NCI-H2227 (cell line): ENCODE results near the gene ARHGAP24.

Experiments
- DNase-seq: peaks from one replicate; lab custom pipeline; 2025; ENCODE audit not compliant: unreplicated experiment; lab: John Stamatoyannopoulos, UW

ARHGAP24 gene

GRCh38 chr4:85577307-85577706, 102.4 kb downstream of the ARHGAP24 start:
- no peak for DNase-seq

DNA sequence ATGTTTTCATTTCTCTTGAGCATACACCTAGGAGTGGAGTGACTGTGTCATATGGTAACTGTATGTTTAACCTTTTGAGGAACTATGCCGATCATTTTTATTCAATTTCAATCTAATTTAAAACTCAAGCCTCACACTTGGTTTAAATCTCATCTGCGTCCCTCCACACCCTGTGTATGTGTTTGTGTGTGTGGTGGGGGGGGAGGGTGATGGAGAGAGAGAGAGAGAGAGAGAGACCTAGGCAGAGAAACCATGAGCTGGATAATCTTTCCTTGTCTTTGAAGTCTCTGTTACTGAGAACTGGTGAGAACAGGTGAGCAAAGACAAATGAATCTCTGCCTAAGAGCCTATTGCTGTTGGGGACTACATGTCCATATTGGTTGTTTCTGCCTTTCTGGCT, 105.0 kb downstream of the ARHGAP24 start:
- no peak for DNase-seq

- no peak for DNase-seq
These were observed 105.5 kb downstream of the ARHGAP24 start for GRCh38 chr4:85580489-85580888.

DNA sequence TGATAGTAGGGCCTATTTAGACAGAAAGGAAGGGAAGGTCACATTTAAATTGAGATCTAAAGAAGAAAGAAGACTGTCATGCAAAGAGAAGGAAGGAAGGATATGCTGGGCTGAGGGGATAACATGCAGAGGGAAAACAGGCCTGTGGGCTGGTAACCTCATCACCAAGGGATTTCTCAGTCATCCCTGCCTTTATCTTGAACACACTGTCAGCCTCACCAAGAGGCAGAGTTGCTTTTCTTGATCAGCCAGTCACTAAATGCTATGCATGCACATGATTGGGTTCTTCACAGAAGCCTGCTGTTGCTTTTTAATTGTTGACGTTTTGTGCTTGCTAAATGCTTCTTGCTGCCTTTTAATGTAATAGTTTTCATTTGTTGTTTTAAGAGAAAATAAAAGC, 113.0 kb downstream of the ARHGAP24 start:
- no peak for DNase-seq

GRCh38 chr4:85591406-85592098, 116.6 kb downstream of the ARHGAP24 start:
- DNase-seq = no peak

- DNase-seq = no peak
These were observed 120.3 kb downstream of the ARHGAP24 start for GRCh38 chr4:85595098-85595775.

DNA sequence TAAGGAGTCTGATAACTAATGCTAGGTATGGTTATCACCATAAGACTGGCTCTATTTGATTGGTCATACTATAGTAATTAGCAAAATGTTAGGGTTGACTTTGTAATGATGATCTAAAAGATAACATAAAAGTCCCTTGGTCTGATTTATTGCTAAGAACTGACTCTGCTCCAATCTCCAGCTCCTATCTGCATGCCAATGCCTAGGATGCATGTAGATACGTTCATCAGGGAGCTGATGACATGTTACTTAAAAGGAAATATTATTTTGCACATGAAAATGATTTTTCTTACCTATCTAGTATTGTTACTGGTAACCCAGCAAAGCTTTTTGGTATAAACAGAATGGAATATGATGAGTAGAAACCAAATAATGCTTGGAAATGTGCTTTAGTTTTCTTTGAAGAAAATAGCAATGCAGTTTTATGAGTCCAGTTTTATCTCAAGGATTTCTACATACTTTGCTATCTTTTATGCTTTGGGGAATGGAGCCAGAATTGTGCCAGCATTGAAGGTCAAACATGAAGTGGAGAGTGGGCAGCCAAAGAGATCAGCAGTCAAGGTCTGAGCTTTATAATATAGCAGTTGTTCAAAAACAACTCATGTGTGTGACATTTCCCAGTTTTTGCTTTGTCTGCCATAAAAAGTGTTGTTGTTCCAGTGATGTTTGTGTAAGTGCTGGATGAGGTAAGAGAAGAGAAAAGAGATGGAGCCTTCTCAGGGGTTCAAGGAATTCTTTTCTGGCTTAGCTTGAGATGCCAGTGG, 121.0 kb downstream of the ARHGAP24 start:
- no peak for DNase-seq

DNA sequence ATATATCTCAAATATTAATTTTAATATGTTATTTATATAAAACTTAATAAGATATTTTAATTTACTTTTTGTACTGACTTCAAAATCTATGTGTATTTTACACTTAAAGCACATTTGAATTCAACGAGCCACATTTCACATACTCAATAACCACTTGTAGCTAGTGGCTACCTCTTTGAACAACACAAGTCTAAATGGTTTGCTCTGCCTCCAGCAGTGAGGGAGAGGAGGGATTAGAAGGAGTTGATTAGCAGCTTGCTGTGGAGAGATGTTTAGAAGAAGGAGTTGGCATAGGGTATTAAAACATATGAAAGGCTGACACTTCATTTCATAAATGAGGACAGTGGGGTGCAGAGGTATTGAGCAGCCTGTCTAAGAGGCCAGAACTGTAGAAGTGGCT, 124.0 kb downstream of the ARHGAP24 start:
- DNase-seq = no peak

- DNase-seq = no peak
These were observed 125.6 kb downstream of the ARHGAP24 start for GRCh38 chr4:85600501-85600900.

- no peak for DNase-seq
These were observed 128.7 kb downstream of the ARHGAP24 start for GRCh38 chr4:85603437-85604336.

- no peak for DNase-seq
These were observed 131.6 kb downstream of the ARHGAP24 start for GRCh38 chr4:85606505-85606904.

- no peak for DNase-seq
These were observed 132.7 kb downstream of the ARHGAP24 start for GRCh38 chr4:85607624-85608023.

DNA sequence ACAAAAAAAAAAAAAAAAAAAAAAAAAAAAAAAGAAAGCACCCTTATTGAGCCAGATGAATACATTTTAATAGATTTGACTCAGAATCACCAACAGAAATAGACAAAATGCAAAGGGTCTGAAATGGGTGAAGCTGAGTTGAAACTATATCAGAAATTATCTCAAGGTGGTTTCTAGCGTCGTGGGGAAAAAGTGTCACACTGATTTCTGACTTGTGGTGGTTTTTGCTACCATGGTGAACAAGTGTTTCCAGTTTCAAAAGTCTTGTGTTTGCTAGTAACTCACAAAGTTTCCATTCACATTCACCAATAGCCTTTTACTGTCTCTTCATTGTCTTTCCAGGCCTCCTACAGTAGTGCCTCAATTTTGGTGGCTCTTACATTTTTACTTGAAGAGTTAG, 135.5 kb downstream of the ARHGAP24 start:
- DNase-seq = no peak

DNA sequence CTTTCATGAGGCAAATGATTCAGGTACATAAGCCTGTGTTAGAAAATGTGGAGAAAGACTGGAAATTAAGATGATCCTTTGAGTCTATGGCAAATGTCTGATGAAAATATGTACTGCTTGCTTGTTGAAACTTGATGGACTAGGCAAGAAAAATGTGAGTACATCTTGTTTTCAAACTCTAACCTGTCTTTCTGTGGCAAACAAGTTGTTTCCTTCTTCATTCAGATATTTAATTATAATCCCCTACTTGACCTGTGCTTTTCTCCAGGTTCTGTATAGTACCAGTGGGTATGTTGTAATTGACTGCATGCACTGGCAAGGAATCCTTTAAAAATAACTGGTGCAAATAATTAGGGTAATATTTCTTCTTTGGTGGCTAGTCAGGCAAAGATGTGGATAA, 136.7 kb downstream of the ARHGAP24 start:
- no peak for DNase-seq

DNA sequence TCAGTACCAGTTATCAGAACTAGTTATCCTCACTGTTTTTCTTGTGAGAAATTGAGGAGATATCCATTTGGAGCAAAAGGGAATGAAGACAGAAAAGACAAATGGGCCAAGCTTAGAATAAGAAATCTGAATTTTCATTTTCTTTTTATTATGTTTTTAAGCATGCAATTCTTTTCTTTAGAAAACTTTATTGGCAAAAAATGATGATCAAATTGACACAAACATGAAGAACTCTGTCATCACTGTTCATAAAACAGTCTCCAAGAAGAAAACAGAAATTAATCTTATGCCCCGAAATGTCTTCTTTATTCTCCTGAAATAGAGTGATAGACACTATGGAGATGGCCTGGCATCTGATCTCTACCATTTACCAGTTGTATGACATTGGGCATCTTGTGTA, 139.0 kb downstream of the ARHGAP24 start:
- DNase-seq = no peak

GRCh38 chr4:85615952-85616351, 141.0 kb downstream of the ARHGAP24 start:
- DNase-seq = no peak

GRCh38 chr4:85617202-85617601, 142.3 kb downstream of the ARHGAP24 start:
- no peak for DNase-seq

DNA sequence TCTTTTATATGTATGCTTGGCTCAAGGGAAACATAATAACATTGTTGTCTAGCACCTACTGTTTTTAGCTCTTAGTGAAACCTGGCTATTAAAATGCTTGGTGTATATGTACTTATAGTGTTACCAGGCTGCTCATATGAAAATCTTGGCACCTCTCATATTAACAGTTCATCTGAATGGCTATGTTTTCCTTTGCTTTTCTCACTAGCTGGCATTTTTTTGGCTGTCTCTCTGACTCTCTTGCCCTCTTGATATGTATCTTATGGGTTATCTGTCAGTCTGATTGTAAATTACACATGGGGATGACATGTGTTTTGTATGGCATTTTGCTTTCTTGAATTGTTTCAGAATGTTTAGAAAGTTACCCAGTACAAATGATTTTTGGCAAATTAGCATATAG, 158.0 kb downstream of the ARHGAP24 start:
- DNase-seq = no peak

DNA sequence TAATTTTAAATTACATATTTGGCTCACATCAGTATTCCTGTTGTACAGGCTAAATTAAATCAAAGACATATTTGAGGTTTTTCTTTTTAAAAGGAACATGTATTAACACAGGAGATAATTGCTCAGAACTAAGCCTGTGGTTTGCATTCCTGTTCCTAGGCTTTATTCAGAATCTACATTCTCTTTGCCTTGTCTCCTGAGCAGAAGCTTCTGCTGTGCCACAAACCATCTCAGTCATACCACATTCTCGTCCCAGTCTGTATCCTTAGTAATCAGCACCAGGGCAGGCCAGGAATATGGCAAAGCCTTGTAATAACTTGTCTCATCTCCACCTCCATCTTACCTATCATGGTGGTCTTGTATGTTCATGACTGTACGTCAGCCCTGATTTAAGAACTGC, 162.8 kb downstream of the ARHGAP24 start:
- DNase-seq = no peak

GRCh38 chr4:85639946-85640345, 165.0 kb downstream of the ARHGAP24 start:
- no peak for DNase-seq
